Testis (tissue), 2 donors: ENCODE data around the gene AADAT.

Source experiments
- POLR2A ChIP-seq: fragments of 450-650 bp; IDR thresholded peaks from one replicate; pipeline ENCODE4 v1.6.1; 2017; ENCODE audit warnings: antibody characterized with exemption, mild to moderate bottlenecking, moderate library complexity
- TF ChIP-seq, protein P1 (sequence below), 3 experiments: fragments of 450-650 bp in 2 of 3; fragments of 200-600 bp in 1 of 3; sonication (generic) in 1 of 3; IDR thresholded peaks; one replicate each; pipeline ENCODE4 v1.5.1; 2016 to 2019; ENCODE audit warnings: antibody characterized with exemption in 3 of 3, mild to moderate bottlenecking in 2 of 3, moderate library complexity in 1 of 3

DNA sequence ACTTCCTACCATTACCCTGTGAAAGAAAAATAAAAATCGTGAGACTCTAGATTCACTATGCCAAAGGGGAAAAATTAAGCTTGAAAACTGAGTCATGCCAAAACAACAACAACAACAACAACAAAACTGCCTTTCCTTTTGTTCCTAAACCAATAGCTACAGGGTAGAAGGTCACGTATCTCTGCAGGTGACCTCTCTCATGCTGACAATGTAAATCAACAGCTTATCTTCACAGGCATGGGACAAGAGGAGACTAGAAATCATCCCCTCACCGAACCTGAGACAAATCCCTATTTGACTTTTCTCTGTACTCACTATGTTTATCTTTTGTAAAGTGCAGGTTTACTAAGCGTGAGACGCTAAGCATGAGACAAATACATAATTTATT lies 20.5 kb upstream of the AADAT start:
- TF ChIP-seq, protein P1, sequence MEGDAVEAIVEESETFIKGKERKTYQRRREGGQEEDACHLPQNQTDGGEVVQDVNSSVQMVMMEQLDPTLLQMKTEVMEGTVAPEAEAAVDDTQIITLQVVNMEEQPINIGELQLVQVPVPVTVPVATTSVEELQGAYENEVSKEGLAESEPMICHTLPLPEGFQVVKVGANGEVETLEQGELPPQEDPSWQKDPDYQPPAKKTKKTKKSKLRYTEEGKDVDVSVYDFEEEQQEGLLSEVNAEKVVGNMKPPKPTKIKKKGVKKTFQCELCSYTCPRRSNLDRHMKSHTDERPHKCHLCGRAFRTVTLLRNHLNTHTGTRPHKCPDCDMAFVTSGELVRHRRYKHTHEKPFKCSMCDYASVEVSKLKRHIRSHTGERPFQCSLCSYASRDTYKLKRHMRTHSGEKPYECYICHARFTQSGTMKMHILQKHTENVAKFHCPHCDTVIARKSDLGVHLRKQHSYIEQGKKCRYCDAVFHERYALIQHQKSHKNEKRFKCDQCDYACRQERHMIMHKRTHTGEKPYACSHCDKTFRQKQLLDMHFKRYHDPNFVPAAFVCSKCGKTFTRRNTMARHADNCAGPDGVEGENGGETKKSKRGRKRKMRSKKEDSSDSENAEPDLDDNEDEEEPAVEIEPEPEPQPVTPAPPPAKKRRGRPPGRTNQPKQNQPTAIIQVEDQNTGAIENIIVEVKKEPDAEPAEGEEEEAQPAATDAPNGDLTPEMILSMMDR (IDR thresholded peaks at IDR 0.05), result no peak
- no peak for TF ChIP-seq POLR2A
